B cell (primary cell): Measurements from ENCODE around the gene RALGAPA2. TPM values are rescaled to one million over a fixed set of nuclear protein-coding genes. Genes with fewer than 3 reads are reported as not detected.

Experiments
- ATAC-seq: fragments of 200-7000 bp; cut with Tn5 transposase; one replicate; pipeline ENCODE4 v1.10.0; 2021; ENCODE audit warnings: low read depth, mild to moderate bottlenecking, moderate number of reproducible peaks, moderate library complexity
- CTCF ChIA-PET: fragments of 350-600 bp; sonication (Branson Sonifier 250); formaldehyde crosslinking; loops from one replicate; lab custom pipeline; 2021; ENCODE audit warnings: antibody characterized with exemption, inconsistent platforms; lab: Charles Lee
- POLR2A ChIA-PET: fragments of 350-600 bp; sonication (Branson Sonifier 250); formaldehyde crosslinking; loops from one replicate; lab custom pipeline; 2021; ENCODE audit warnings: antibody characterized with exemption; lab: Charles Lee
- DNase-seq: peaks from one replicate; pipeline ENCODE4 v3.0.0; 2013
- H2AFZ ChIP-seq: 2 replicates; pipeline ENCODE4 v1.6.1; 2012; ENCODE audit warnings: mild to moderate bottlenecking, low read depth, low read length; ENCODE audit not compliant: insufficient read depth, poor library complexity, severe bottlenecking
- H3K27ac ChIP-seq, 2 donors: 1 replicate in 1 of 2; 2 replicates in 1 of 2; pipeline ENCODE4 v1.5.1; 2012 to 2013; ENCODE audit warnings: low read length in 2 of 2, mild to moderate bottlenecking in 2 of 2, moderate library complexity in 1 of 2
- H3K27me3 ChIP-seq, 4 experiments: fragments of 200-600 bp in 1 of 4; sonication (generic) in 1 of 4; replicated peaks in 1 of 4; 1 replicate in 2 of 4; 2 replicates in 2 of 4; pipeline versions ENCODE4 v1.6.1 to v1.7.0; 2013 to 2016; ENCODE audit warnings: low read length in 3 of 4, mild to moderate bottlenecking in 2 of 4, mixed read lengths in 1 of 4, moderate library complexity in 1 of 4; ENCODE audit not compliant: insufficient read depth in 4 of 4, control insufficient read depth in 3 of 4; ENCODE audit errors: control extremely low read depth in 1 of 4
- H3K36me3 ChIP-seq, 2 experiments: replicated peaks in 1 of 2; 1 replicate in 1 of 2; 2 replicates in 1 of 2; pipeline versions ENCODE4 v1.6.1 to v1.7.1; 2013; ENCODE audit warnings: low read length in 1 of 2; ENCODE audit not compliant: insufficient read depth in 2 of 2, control insufficient read depth in 1 of 2; ENCODE audit errors: control extremely low read depth in 1 of 2, extremely low read depth in 1 of 2
- H3K4me1 ChIP-seq, 2 donors: fragments of 200-600 bp in 1 of 2; sonication (generic) in 1 of 2; 1 replicate in 1 of 2; 2 replicates in 1 of 2; pipeline versions ENCODE4 v1.5.1 to v1.6.1; 2013 to 2017; ENCODE audit warnings: low read length in 2 of 2; ENCODE audit not compliant: control insufficient read depth in 2 of 2, insufficient read depth in 2 of 2
- H3K4me2 ChIP-seq: replicated peaks from 2 replicates; pipeline ENCODE3; 2012; ENCODE audit warnings: mild to moderate bottlenecking, low read depth, low read length; ENCODE audit not compliant: poor library complexity, severe bottlenecking
- H3K4me3 ChIP-seq, 5 experiments: fragments of 200-600 bp in 1 of 5; sonication (generic) in 1 of 5; 1 replicate in 3 of 5; 2 replicates in 2 of 5; pipeline versions ENCODE4 v1.5.1 to v1.7.0; 2011 to 2016; ENCODE audit warnings: low read length in 4 of 5, mild to moderate bottlenecking in 4 of 5, low read depth in 2 of 5, control low read depth in 1 of 5, moderate library complexity in 1 of 5; ENCODE audit not compliant: insufficient read depth in 1 of 5; ENCODE audit errors: control extremely low read depth in 1 of 5, extremely low read depth in 1 of 5
- H3K79me2 ChIP-seq: fragments of 200-600 bp; sonication (generic); one replicate; pipeline ENCODE4 v1.6.0; 2016; ENCODE audit warnings: low read length; ENCODE audit not compliant: control insufficient read depth, insufficient read depth
- H3K9ac ChIP-seq: fragments of 200-600 bp; sonication (generic); 2 replicates; pipeline ENCODE4 v1.6.1; 2017; ENCODE audit warnings: mild to moderate bottlenecking, low read length, moderate library complexity
- H3K9me3 ChIP-seq, 3 donors: one replicate each; pipeline versions ENCODE4 v1.6.1 to v1.7.1; 2013; ENCODE audit warnings: low read length in 2 of 3; ENCODE audit not compliant: control insufficient read depth in 2 of 3, insufficient read depth in 1 of 3; ENCODE audit errors: control extremely low read depth in 1 of 3
- H4K20me1 ChIP-seq: 2 replicates; pipeline ENCODE4 v1.6.0; 2012; ENCODE audit warnings: mild to moderate bottlenecking, low read length; ENCODE audit not compliant: insufficient read depth, control insufficient read depth, poor library complexity, severe bottlenecking
- H3K27ac Mint-ChIP-seq: one replicate; pipeline ENCODE4 v1.8.0; 2021; ENCODE audit warnings: mixed read lengths
- H3K27me3 Mint-ChIP-seq: one replicate; pipeline ENCODE4 v1.8.0; 2021; ENCODE audit warnings: mixed read lengths
- H3K4me1 Mint-ChIP-seq: one replicate; pipeline ENCODE4 v1.8.0; 2021; ENCODE audit warnings: mixed read lengths
- H3K4me3 Mint-ChIP-seq: one replicate; pipeline ENCODE4 v1.8.0; 2021; ENCODE audit warnings: mixed read lengths
- H3K9me3 Mint-ChIP-seq: one replicate; pipeline ENCODE4 v1.8.0; 2022; ENCODE audit warnings: mixed read lengths; ENCODE audit not compliant: insufficient read depth
- EZH2 ChIP-seq: IDR thresholded peaks from 2 replicates; pipeline ENCODE4 v1.6.1; 2012; ENCODE audit warnings: borderline replicate concordance, low read depth, mild to moderate bottlenecking, moderate library complexity, low read length; ENCODE audit not compliant: insufficient read depth, poor library complexity, severe bottlenecking
- WGBS: methylation state at CpG from one replicate; pipeline ENCODE4 v1.1.5; 2013; ENCODE audit warnings: missing lambda C conversion rate; ENCODE audit not compliant: insufficient coverage; 5-methylcytosine and 5-hydroxymethylcytosine counted together
- intact Hi-C: fragments of 100-400 bp; cut with micrococcal nuclease; formaldehyde crosslinking; loops from one replicate; pipeline ENCODE4 v1.10.0; 2022
- polyA plus RNA-seq: library from polyadenylated mRNA; depleted of rRNA; stranded (reverse); fragments of >200 nt; gene quantifications from 2 replicates; pipeline ENCODE4 v1.2.3, GENCODE V29; 2012
- total RNA-seq, 2 donors: library from RNA; stranded (reverse); fragments of 120-200 nt in 1 of 2; gene quantifications; 1 replicate in 1 of 2; 2 replicates in 1 of 2; pipeline versions ENCODE4 v1.2.3 to v1.2.4, GENCODE V29; 2013 to 2022
- TF ChIP-seq, protein P1 (sequence below): fragments of 200-600 bp; IDR thresholded peaks from one replicate; pipeline ENCODE4 v1.8.0; 2022; ENCODE audit warnings: antibody characterized with exemption, mild to moderate bottlenecking

The RALGAPA2 gene
- total and polyA plus RNA-seq, 2 donors (not counting 1 experiment from before 2014, with no cell fraction given): 6.4 to 33.1 TPM

DNA sequence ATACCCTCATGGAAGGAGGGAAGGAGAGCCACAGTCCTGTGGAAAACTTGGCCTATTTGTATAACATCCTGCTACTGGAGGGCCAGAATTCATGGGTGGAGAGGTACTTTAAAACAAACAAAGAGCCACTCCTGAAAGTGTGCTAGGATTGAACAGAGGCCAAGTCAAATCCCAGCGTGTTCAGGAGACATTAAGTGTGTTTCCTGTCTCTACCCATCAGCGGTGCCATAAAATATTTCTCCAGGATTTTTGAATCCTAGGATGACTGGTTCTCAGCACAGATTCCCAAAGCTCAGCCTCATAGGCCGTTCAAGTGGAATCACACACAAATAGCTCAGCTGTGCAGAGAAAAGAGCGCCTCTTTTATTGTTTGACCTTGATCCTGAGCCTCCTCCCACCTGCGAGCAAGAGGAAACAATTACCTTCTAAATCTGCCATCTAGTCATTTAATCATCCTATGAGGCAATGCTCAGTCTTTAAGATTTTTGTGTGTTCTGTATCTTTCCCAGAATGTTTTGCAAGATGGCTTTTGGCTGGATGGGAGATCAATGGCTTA, 31.8 kb upstream of the RALGAPA2 start:
- Histone ChIP-seq H3K36me3 (no peaks in the 10 kb centered on the region), H3K4me1 (peaks cover 7 to 9% of the 10 kb centered on the region in 2 donors), H3K4me2 (peak overlapping the region; percentile 61), H4K20me1 (no peaks in the 10 kb centered on the region), H2AFZ (peak overlapping the region; percentile 73), H3K9ac (no peak overlapping the region), H3K9me3 (peaks cover 0 to 14% (median 12%) of the 10 kb centered on the region in 3 donors), H3K27me3 (peaks cover 0 to 3% (median 0%) of the 10 kb centered on the region in 4 experiments), H3K4me3 (no peak overlapping the region), H3K27ac (no peak overlapping the region), H3K79me2 (no peaks in the 10 kb centered on the region)
- H3K27me3 Mint-ChIP-seq: peaks cover 18% of the 10 kb centered on the region
- no peak overlapping the region for H3K27ac Mint-ChIP-seq
- ChIA-PET POLR2A (no interaction called here), CTCF (no interaction called here)
- peaks cover 8% of the 10 kb centered on the region for H3K4me1 Mint-ChIP-seq
- no peak overlapping the region for H3K4me3 Mint-ChIP-seq
- intact Hi-C loops: no loop called here
- TF ChIP-seq EZH2: no peak
- TF ChIP-seq, protein P1, sequence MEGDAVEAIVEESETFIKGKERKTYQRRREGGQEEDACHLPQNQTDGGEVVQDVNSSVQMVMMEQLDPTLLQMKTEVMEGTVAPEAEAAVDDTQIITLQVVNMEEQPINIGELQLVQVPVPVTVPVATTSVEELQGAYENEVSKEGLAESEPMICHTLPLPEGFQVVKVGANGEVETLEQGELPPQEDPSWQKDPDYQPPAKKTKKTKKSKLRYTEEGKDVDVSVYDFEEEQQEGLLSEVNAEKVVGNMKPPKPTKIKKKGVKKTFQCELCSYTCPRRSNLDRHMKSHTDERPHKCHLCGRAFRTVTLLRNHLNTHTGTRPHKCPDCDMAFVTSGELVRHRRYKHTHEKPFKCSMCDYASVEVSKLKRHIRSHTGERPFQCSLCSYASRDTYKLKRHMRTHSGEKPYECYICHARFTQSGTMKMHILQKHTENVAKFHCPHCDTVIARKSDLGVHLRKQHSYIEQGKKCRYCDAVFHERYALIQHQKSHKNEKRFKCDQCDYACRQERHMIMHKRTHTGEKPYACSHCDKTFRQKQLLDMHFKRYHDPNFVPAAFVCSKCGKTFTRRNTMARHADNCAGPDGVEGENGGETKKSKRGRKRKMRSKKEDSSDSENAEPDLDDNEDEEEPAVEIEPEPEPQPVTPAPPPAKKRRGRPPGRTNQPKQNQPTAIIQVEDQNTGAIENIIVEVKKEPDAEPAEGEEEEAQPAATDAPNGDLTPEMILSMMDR: no peak
- DNase-seq (no peak), ATAC-seq (no peak)
- no peaks in the 10 kb centered on the region for H3K9me3 Mint-ChIP-seq
- WGBS: 81% methylated on average over 4 of the region's 5 CpGs

DNA sequence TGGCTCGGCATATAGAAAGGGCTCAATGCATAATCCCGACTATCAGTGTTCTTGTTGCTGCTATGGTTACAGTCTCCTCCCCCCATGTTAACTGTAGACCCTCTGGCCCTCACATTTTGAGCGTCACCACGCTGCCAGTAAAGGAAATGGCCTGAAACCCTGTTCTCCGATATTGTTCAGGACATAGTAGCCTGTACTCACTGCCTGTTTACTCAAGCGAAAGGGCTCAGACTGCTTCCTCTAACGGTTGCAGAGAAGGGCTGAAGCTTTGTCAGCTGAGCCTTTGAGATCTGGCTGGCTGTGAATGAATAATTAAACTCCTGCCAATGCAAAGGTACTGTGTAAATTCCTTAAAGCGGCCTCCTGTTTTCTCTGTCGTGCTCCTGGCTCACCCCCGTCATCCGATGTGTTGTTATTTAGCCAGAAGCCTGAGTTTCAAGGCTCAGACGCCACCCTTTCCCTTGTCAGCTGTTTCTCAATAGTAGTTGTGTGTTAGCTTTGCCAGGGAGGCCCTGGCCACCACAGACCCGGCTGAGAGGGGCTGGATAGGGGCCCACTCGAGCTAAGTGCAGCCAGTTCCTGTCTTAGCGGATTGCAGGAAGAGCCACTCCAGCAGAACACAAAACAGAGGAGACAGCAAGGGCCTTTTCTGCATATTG, 31.2 kb upstream of the RALGAPA2 start:
- Histone ChIP-seq H3K4me1 (peaks cover 7 to 9% of the 10 kb centered on the region in 2 donors), H3K9me3 (peaks cover 0 to 9% (median 8%) of the 10 kb centered on the region in 3 donors), H3K79me2 (no peaks in the 10 kb centered on the region), H3K9ac (peak overlapping the region; percentile 30), H3K27ac (no peak overlapping the region), H3K36me3 (no peaks in the 10 kb centered on the region), H4K20me1 (no peaks in the 10 kb centered on the region), H2AFZ (peak overlapping the region; percentile 73), H3K4me3 (peak overlapping the region in 2 of 5 experiments; percentile 15 to 19), H3K4me2 (peak overlapping the region; percentile 61), H3K27me3 (no peaks in the 10 kb centered on the region)
- Mint-ChIP-seq H3K9me3 (no peaks in the 10 kb centered on the region), H3K27ac (no peak overlapping the region), H3K4me1 (peaks cover 8% of the 10 kb centered on the region), H3K27me3 (peaks cover 18% of the 10 kb centered on the region), H3K4me3 (peak overlapping the region; percentile 49)
- intact Hi-C loops: no loop called here
- ChIA-PET POLR2A (no interaction called here), CTCF (no interaction called here)
- 22% methylated on average over 11 of the region's 15 CpGs for WGBS
- no peak for TF ChIP-seq EZH2
- TF ChIP-seq, protein P1: no peak
- DNase-seq (peak; percentile 20), ATAC-seq (no peak)
